HepG2 (cell line): ENCODE results near the gene C10orf71. TPM values are rescaled to one million over a fixed set of nuclear protein-coding genes. Genes with fewer than 3 reads are reported as not detected.

Experiments
- ATAC-seq: fragments of 200-7000 bp; cut with Tn5 transposase; 3 replicates; pipeline ENCODE4 v1.9.1; 2020; ENCODE audit warnings: mild to moderate bottlenecking, moderate library complexity
- BruUV-seq: library from RNA; stranded (reverse); fragments of 400-500 nt; replicated peaks from 2 replicates; lab custom pipeline; 2021; lab: Mats Ljungman, UMichigan
- CTCF ChIA-PET: fragments of 300-600 bp; formaldehyde crosslinking; extraction: SDS; loops from one replicate; lab custom pipeline; 2021; ENCODE audit warnings: low total read pairs, inconsistent platforms, low intra/inter-chr PET ratio; lab: Yijun Ruan, JAX
- POLR2A ChIA-PET: fragments of 350-600 bp; sonication (Branson Sonifier 250); formaldehyde crosslinking; loops from one replicate; lab custom pipeline; 2020; ENCODE audit warnings: antibody characterized with exemption, inconsistent platforms; lab: Yijun Ruan, JAX
- DNase-seq: peaks from one replicate; pipeline ENCODE4 v3.0.0-alpha.2; 2015; ENCODE audit warnings: low spot score
- FAIRE-seq: peaks from 3 replicates; lab custom pipeline; 2011; peaks lifted over from hg19 to GRCh38; lab: Jason Lieb, UNC
- H2AFZ ChIP-seq: one replicate; pipeline ENCODE4 v1.6.1; 2011; ENCODE audit warnings: low read length, inconsistent platforms
- H3K27ac ChIP-seq: fragments of 300-600 bp; 3 replicates; pipeline ENCODE4 v1.8.0; 2011; ENCODE audit warnings: mixed run types, mild to moderate bottlenecking, mixed read lengths, low read length, inconsistent platforms; ENCODE audit not compliant: insufficient read depth; ENCODE audit errors: extremely low read length
- H3K27me3 ChIP-seq, 2 experiments: fragments of 200-600 bp in 1 of 2; 2 replicates in 1 of 2; 3 replicates in 1 of 2; pipeline versions ENCODE4 v1.6.0 to v1.8.0; 2011; ENCODE audit warnings: low read length in 2 of 2, mild to moderate bottlenecking in 2 of 2, moderate library complexity in 2 of 2, inconsistent platforms in 1 of 2; ENCODE audit not compliant: insufficient read depth in 2 of 2, control insufficient read depth in 1 of 2
- H3K36me3 ChIP-seq, 2 experiments: fragments of 200-600 bp in 1 of 2; replicated peaks in 1 of 2; 2 replicates in 1 of 2; 3 replicates in 1 of 2; pipeline versions ENCODE4 v1.5.1 to v1.8.0; 2011; ENCODE audit warnings: low read length in 2 of 2, inconsistent platforms in 1 of 2; ENCODE audit not compliant: insufficient read depth in 2 of 2, control insufficient read depth in 1 of 2
- H3K4me1 ChIP-seq: 2 replicates; pipeline ENCODE4 v1.5.1; 2012; ENCODE audit warnings: low read length, inconsistent platforms; ENCODE audit not compliant: insufficient read depth
- H3K4me2 ChIP-seq: 2 replicates; pipeline ENCODE4 v1.6.0; 2011; ENCODE audit warnings: low read depth, low read length, inconsistent platforms
- H3K4me3 ChIP-seq, 3 experiments: fragments of 200-600 bp in 1 of 3; sonication (generic), shearing (Covaris generic) in 1 of 3; replicated peaks in 1 of 3; 2 replicates each; pipeline ENCODE4 v1.5.1; 2011 to 2016; ENCODE audit warnings: low read length in 3 of 3, inconsistent platforms in 2 of 3, low read depth in 2 of 3, mild to moderate bottlenecking in 2 of 3, control low read depth in 1 of 3, mixed read lengths in 1 of 3; ENCODE audit not compliant: insufficient read depth in 1 of 3
- H3K79me2 ChIP-seq: one replicate; pipeline ENCODE4 v1.6.1; 2011; ENCODE audit warnings: low read length, inconsistent platforms; ENCODE audit not compliant: insufficient read depth
- H3K9ac ChIP-seq: 2 replicates; pipeline ENCODE4 v1.6.0; 2011; ENCODE audit warnings: mild to moderate bottlenecking, low read depth, low read length, inconsistent platforms; ENCODE audit not compliant: insufficient read depth
- H3K9me3 ChIP-seq: 2 replicates; pipeline ENCODE4 v1.5.1; 2012; ENCODE audit warnings: mild to moderate bottlenecking, low read length
- H4K20me1 ChIP-seq: 2 replicates; pipeline ENCODE4 v1.6.0; 2011; ENCODE audit warnings: inconsistent platforms, mild to moderate bottlenecking, low read length, moderate library complexity; ENCODE audit not compliant: insufficient read depth
- GFI1 ChIP-seq: sonication (generic); formaldehyde crosslinking; IDR thresholded peaks from 2 replicates; pipeline ENCODE4 v1.5.0; 2020; ENCODE audit warnings: missing genetic modification reagents, mild to moderate bottlenecking, borderline replicate concordance
- NFE2L2 ChIP-seq: fragments of 150-350 bp; IDR thresholded peaks from 2 replicates; pipeline ENCODE4 v1.6.1; 2014; ENCODE audit warnings: low read length
- PLRG1 ChIP-seq: fragments of 450-650 bp; conservative IDR thresholded peaks from 2 replicates; pipeline ENCODE4 v1.6.1; 2016
- RXRA ChIP-seq: sonication (generic); formaldehyde crosslinking; IDR thresholded peaks from 2 replicates; pipeline ENCODE4 v1.5.1; 2020; ENCODE audit warnings: missing genetic modification reagents
- ZNF713 ChIP-seq: sonication (generic); formaldehyde crosslinking; IDR thresholded peaks from 2 replicates; pipeline ENCODE4 v1.4.0; 2020; ENCODE audit warnings: mild to moderate bottlenecking, missing genetic modification reagents
- WGBS: methylation state at CpG from one replicate; pipeline ENCODE4 v1.1.6; 2017; ENCODE audit warnings: low lambda C conversion rate; 5-methylcytosine and 5-hydroxymethylcytosine counted together
- in situ Hi-C: cut with HindIII; loops from 2 replicates; pipeline ENCODE4 v1.10.0; 2017; ENCODE audit warnings: low pct_unique_long_range_greater_than_20kb; ENCODE audit not compliant: extremely low pct_ligation_motif_present
- intact Hi-C: fragments of 100-400 bp; cut with micrococcal nuclease; formaldehyde crosslinking; loops from one replicate; pipeline ENCODE4 v1.10.0; 2022; ENCODE audit not compliant: unreplicated experiment
- polyA plus RNA-seq, 8 experiments: library from polyadenylated mRNA; depleted of rRNA in 3 of 8; stranded (reverse) in 7 of 8; unstranded in 1 of 8; fragments of >200 nt; fragmentation: Illumina TruSeq in 4 of 8; extraction: Trizol in 4 of 8; gene quantifications; 2 replicates each; pipeline versions ENCODE4 v1.2.1 to v1.2.3, GENCODE V29; 2011 to 2016; ENCODE audit warnings: low read depth in 4 of 8, missing spikeins in 1 of 8, mixed read lengths in 1 of 8; ENCODE audit not compliant: insufficient read depth in 1 of 8
- total RNA-seq, 5 experiments: library from RNA; depleted of rRNA; stranded (reverse); fragments of >200 nt; fragmentation: Illumina TruSeq; extraction: Trizol; gene quantifications; 2 replicates each; pipeline ENCODE4 v1.2.3, GENCODE V29; 2016; ENCODE audit warnings: low read depth in 1 of 5
- TF ChIP-seq, protein P1 (sequence below): sonication (generic); formaldehyde crosslinking; IDR thresholded peaks from 2 replicates; pipeline ENCODE4 v1.5.1; 2020; ENCODE audit warnings: missing genetic modification reagents, mild to moderate bottlenecking, borderline replicate concordance
- TF ChIP-seq, protein P2 (sequence below): sonication (generic); formaldehyde crosslinking; IDR thresholded peaks from 2 replicates; pipeline ENCODE4 v1.4.0; 2020; ENCODE audit warnings: mild to moderate bottlenecking, missing genetic modification reagents, borderline replicate concordance

Gene C10orf71
- total and polyA plus RNA-seq, 2 of the 13 experiments (the other 11 are each of a cell fraction or from before 2014, with no cell fraction given), result not detected

DNA sequence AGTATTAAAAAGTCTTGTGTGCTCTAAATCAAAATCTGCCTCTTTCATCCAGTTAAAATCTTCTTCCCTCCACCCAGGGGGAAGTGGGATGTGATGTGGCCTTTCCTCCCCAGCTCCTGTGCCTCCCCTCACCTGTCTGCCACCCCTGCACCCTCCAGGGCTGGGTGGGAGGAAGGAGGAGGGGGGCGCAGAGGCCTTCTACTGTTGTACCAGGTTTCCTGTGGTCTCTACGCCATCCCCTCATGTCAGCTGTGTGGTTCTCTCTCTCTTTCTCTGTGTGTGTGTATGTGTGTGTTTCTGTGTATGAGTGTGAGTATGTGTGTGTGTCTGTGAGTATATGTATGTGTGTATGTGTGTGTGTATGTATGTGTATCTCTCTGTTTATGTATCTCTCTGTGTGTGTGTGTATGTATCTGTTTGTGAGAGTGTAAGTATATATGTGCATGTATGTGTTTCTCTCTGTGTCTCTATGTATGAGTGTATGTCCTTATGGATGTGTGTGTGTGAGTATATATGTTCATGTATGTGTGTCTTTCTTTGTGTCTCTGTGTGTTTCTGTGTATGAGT is 45.5 kb upstream of the C10orf71 start:
- Histone ChIP-seq H3K4me3 (no peak overlapping the region), H3K4me2 (no peak overlapping the region), H3K79me2 (no peaks in the 10 kb centered on the region), H3K27ac (no peak overlapping the region), H3K9ac (no peak overlapping the region), H3K27me3 (0 out of 5 replicates have a peak, but pooled peaks cover 0 to 4% of the 10 kb centered on the region in 2 experiments), H3K4me1 (no peaks in the 10 kb centered on the region), H4K20me1 (no peaks in the 10 kb centered on the region), H3K9me3 (no peaks in the 10 kb centered on the region), H2AFZ (no peak overlapping the region), H3K36me3 (no peaks in the 10 kb centered on the region)
- in situ Hi-C loops, result no loop called here
- ChIA-PET CTCF (no interaction called here), POLR2A (no interaction called here)
- no peak for DNase-seq
- no peak for ATAC-seq
- no peak for FAIRE-seq
- WGBS, result 16% methylated on average over 2 of the region's 2 CpGs
- no TSS peak for BruUV-seq
- TF ChIP-seq NFE2L2 (no peak), RXRA (CRISPR knock-in tag) (no peak), GFI1 (CRISPR knock-in tag) (no peak), PLRG1 (no peak), ZNF713 (no peak)
- TF ChIP-seq, protein P1, sequence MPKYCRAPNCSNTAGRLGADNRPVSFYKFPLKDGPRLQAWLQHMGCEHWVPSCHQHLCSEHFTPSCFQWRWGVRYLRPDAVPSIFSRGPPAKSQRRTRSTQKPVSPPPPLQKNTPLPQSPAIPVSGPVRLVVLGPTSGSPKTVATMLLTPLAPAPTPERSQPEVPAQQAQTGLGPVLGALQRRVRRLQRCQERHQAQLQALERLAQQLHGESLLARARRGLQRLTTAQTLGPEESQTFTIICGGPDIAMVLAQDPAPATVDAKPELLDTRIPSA (CRISPR knock-in tag), result no peak
- TF ChIP-seq, protein P2, sequence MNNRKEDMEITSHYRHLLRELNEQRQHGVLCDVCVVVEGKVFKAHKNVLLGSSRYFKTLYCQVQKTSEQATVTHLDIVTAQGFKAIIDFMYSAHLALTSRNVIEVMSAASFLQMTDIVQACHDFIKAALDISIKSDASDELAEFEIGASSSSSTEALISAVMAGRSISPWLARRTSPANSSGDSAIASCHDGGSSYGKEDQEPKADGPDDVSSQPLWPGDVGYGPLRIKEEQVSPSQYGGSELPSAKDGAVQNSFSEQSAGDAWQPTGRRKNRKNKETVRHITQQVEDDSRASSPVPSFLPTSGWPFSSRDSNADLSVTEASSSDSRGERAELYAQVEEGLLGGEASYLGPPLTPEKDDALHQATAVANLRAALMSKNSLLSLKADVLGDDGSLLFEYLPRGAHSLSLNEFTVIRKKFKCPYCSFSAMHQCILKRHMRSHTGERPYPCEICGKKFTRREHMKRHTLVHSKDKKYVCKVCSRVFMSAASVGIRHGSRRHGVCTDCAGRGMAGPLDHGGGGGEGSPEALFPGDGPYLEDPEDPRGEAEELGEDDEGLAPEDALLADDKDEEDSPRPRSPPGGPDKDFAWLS, result no peak
- intact Hi-C loops, result no loop called here
